ENCODE measurements around the gene HERPUD2.
"Not testable (repeated sequence)": the region's sequence is repeated elsewhere in the genome, so short reads cannot be mapped to it uniquely, and the experiment has no call there.

Gene HERPUD2

GRCh38 chr7:35685781-35686180 lies 9.2 kb downstream of the HERPUD2 start:
- no peak overlapping the region for H3K4me2 ChIP-seq
- no peaks in the 10 kb centered on the region for H3K27me3 ChIP-seq
- H3K4me1 ChIP-seq, result peaks cover 21% of the 10 kb centered on the region
- peaks cover 30% of the 10 kb centered on the region for H3K9me3 ChIP-seq
- TF ChIP-seq Cebpa-rat (IDR thresholded peaks at IDR 0.05), result no peak
- H3K4me3 ChIP-seq, result no peak overlapping the region
- peaks cover 45% of the 10 kb centered on the region for H3K36me3 ChIP-seq
- no peak overlapping the region for H3K9ac ChIP-seq
- H4K20me1 ChIP-seq, result peaks cover 67% of the 10 kb centered on the region
- no peak overlapping the region for H3K27ac ChIP-seq

GRCh38 chr7:35681231-35682029 lies 13.5 kb downstream of the HERPUD2 start:
- H3K9ac ChIP-seq, result no peak overlapping the region
- TF ChIP-seq Cebpa-rat (IDR thresholded peaks at IDR 0.05), result no peak
- H4K20me1 ChIP-seq, result peaks cover 75% of the 10 kb centered on the region
- H3K36me3 ChIP-seq, result peaks cover 31% of the 10 kb centered on the region
- no peak overlapping the region for H3K4me3 ChIP-seq
- H3K4me1 ChIP-seq, result no peaks in the 10 kb centered on the region
- H3K27ac ChIP-seq, result no peak overlapping the region
- H3K27me3 ChIP-seq, result no peaks in the 10 kb centered on the region
- H3K9me3 ChIP-seq, result peaks cover 30% of the 10 kb centered on the region
- no peak overlapping the region for H3K4me2 ChIP-seq

- no peaks in the 10 kb centered on the region for H3K4me1 ChIP-seq
- no peak overlapping the region for H3K4me2 ChIP-seq
- no peak for TF ChIP-seq Cebpa-rat (IDR thresholded peaks at IDR 0.05)
- peaks cover 27% of the 10 kb centered on the region for H3K9me3 ChIP-seq
- H3K36me3 ChIP-seq, result peaks cover 28% of the 10 kb centered on the region
- H3K4me3 ChIP-seq, result no peak overlapping the region
- no peaks in the 10 kb centered on the region for H3K27me3 ChIP-seq
- H3K27ac ChIP-seq, result no peak overlapping the region
- no peak overlapping the region for H3K9ac ChIP-seq
- H4K20me1 ChIP-seq, result peaks cover 84% of the 10 kb centered on the region
Observed at GRCh38 chr7:35680403-35681013, 14.4 kb downstream of the HERPUD2 start.

- H3K36me3 ChIP-seq, result peaks cover 10% of the 10 kb centered on the region; the same call in 1 of the 2 replicates
- H3K4me1 ChIP-seq, result no peaks in the 10 kb centered on the region
- H3K27me3 ChIP-seq, result no peaks in the 10 kb centered on the region
- H4K20me1 ChIP-seq, result peaks cover 77% of the 10 kb centered on the region
- no peaks in the 10 kb centered on the region for H3K9me3 ChIP-seq
- H3K4me3 ChIP-seq, result no peak overlapping the region
- no peak overlapping the region for H3K9ac ChIP-seq
- no peak overlapping the region for H3K27ac ChIP-seq
- TF ChIP-seq Cebpa-rat (IDR thresholded peaks at IDR 0.05), result no peak
- no peak overlapping the region for H3K4me2 ChIP-seq
Observed at GRCh38 chr7:35677582-35678356, 17.2 kb downstream of the HERPUD2 start.

- H3K9ac ChIP-seq, result no peak overlapping the region
- H4K20me1 ChIP-seq, result peaks cover 80% of the 10 kb centered on the region
- H3K4me1 ChIP-seq, result no peaks in the 10 kb centered on the region
- peaks cover 10% of the 10 kb centered on the region; the same call in 1 of the 2 replicates for H3K36me3 ChIP-seq
- TF ChIP-seq Cebpa-rat (IDR thresholded peaks at IDR 0.05), result no peak
- H3K27me3 ChIP-seq, result no peaks in the 10 kb centered on the region
- no peak overlapping the region for H3K27ac ChIP-seq
- H3K9me3 ChIP-seq, result no peaks in the 10 kb centered on the region
- no peak overlapping the region for H3K4me3 ChIP-seq
- no peak overlapping the region for H3K4me2 ChIP-seq
Observed at GRCh38 chr7:35676211-35676610, 18.7 kb downstream of the HERPUD2 start.

GRCh38 chr7:35670856-35671569 lies 23.9 kb downstream of the HERPUD2 start:
- Histone ChIP-seq H3K9me3 (peaks cover 11% of the 10 kb centered on the region; the same call in 1 of the 2 replicates), H4K20me1 (peaks cover 28% of the 10 kb centered on the region), H3K4me3 (no peak overlapping the region), H3K36me3 (peaks cover 34% of the 10 kb centered on the region), H3K4me1 (no peaks in the 10 kb centered on the region), H3K27ac (no peak overlapping the region), H3K4me2 (no peak overlapping the region), H3K9ac (no peak overlapping the region), H3K27me3 (no peaks in the 10 kb centered on the region)
- TF ChIP-seq Cebpa-rat (IDR thresholded peaks at IDR 0.05), result no peak

- not testable (repeated sequence) for H3K9ac ChIP-seq, H3K4me2 ChIP-seq, H3K27ac ChIP-seq, H3K4me3 ChIP-seq, H3K27me3 ChIP-seq, H3K4me1 ChIP-seq, H4K20me1 ChIP-seq
- Histone ChIP-seq H3K36me3 (peaks cover 45% of the 10 kb centered on the region), H3K9me3 (peaks cover 27% of the 10 kb centered on the region)
Observed at GRCh38 chr7:35660411-35660810, 34.5 kb downstream of the HERPUD2 start.

- Histone ChIP-seq H3K4me1 (no peaks in the 10 kb centered on the region), H3K9ac (no peak overlapping the region), H3K27me3 (no peaks in the 10 kb centered on the region), H3K36me3 (peaks cover 39% of the 10 kb centered on the region), H3K27ac (no peak overlapping the region), H3K4me3 (no peak overlapping the region), H3K9me3 (peaks cover 29% of the 10 kb centered on the region), H3K4me2 (no peak overlapping the region), H4K20me1 (no peaks in the 10 kb centered on the region)
- TF ChIP-seq Cebpa-rat (IDR thresholded peaks at IDR 0.05), result no peak
Observed at GRCh38 chr7:35658606-35659201, 36.2 kb downstream of the HERPUD2 start.

- TF ChIP-seq Cebpa-rat (IDR thresholded peaks at IDR 0.05), result no peak
- no peaks in the 10 kb centered on the region for H3K4me1 ChIP-seq
- no peak overlapping the region for H3K4me3 ChIP-seq
- H4K20me1 ChIP-seq, result no peaks in the 10 kb centered on the region
- no peak overlapping the region for H3K9ac ChIP-seq
- no peak overlapping the region for H3K4me2 ChIP-seq
- peaks cover 50% of the 10 kb centered on the region for H3K36me3 ChIP-seq
- H3K27me3 ChIP-seq, result no peaks in the 10 kb centered on the region
- H3K27ac ChIP-seq, result no peak overlapping the region
- H3K9me3 ChIP-seq, result peaks cover 45% of the 10 kb centered on the region
Observed at GRCh38 chr7:35657125-35657524, 37.8 kb downstream of the HERPUD2 start.

GRCh38 chr7:35654558-35654957 lies 40.4 kb downstream of the HERPUD2 start:
- H3K4me3 ChIP-seq, H3K27ac ChIP-seq, H3K4me1 ChIP-seq, H3K9ac ChIP-seq, H3K4me2 ChIP-seq, H3K27me3 ChIP-seq, H4K20me1 ChIP-seq: not testable (repeated sequence)
- Histone ChIP-seq H3K9me3 (peaks cover 65% of the 10 kb centered on the region), H3K36me3 (peaks cover 71% of the 10 kb centered on the region)

All from BLaER1 (cell line).